HepG2 (cell line): ENCODE results near the gene WDR13. TPM values are rescaled to one million over a fixed set of nuclear protein-coding genes. Genes with fewer than 3 reads are reported as not detected.

ENCODE experiments used
- ATAC-seq: fragments of 200-7000 bp; cut with Tn5 transposase; 3 replicates; pipeline ENCODE4 v1.9.1; 2020; ENCODE audit warnings: mild to moderate bottlenecking, moderate library complexity
- BruUV-seq: library from RNA; stranded (reverse); fragments of 400-500 nt; replicated peaks from 2 replicates; lab custom pipeline; 2021; lab: Mats Ljungman, UMichigan
- CTCF ChIA-PET: fragments of 300-600 bp; formaldehyde crosslinking; extraction: SDS; loops from one replicate; lab custom pipeline; 2021; ENCODE audit warnings: low total read pairs, inconsistent platforms, low intra/inter-chr PET ratio; lab: Yijun Ruan, JAX
- POLR2A ChIA-PET: fragments of 350-600 bp; sonication (Branson Sonifier 250); formaldehyde crosslinking; loops from one replicate; lab custom pipeline; 2020; ENCODE audit warnings: antibody characterized with exemption, inconsistent platforms; lab: Yijun Ruan, JAX
- DNase-seq: peaks from one replicate; pipeline ENCODE4 v3.0.0-alpha.2; 2015; ENCODE audit warnings: low spot score
- FAIRE-seq: peaks from 3 replicates; lab custom pipeline; 2011; peaks lifted over from hg19 to GRCh38; lab: Jason Lieb, UNC
- H2AFZ ChIP-seq: one replicate; pipeline ENCODE4 v1.6.1; 2011; ENCODE audit warnings: low read length, inconsistent platforms
- H3K27ac ChIP-seq: fragments of 300-600 bp; 3 replicates; pipeline ENCODE4 v1.8.0; 2011; ENCODE audit warnings: mixed run types, mild to moderate bottlenecking, mixed read lengths, low read length, inconsistent platforms; ENCODE audit not compliant: insufficient read depth; ENCODE audit errors: extremely low read length
- H3K27me3 ChIP-seq, 2 experiments: fragments of 200-600 bp in 1 of 2; 2 replicates in 1 of 2; 3 replicates in 1 of 2; pipeline versions ENCODE4 v1.6.0 to v1.8.0; 2011; ENCODE audit warnings: low read length in 2 of 2, mild to moderate bottlenecking in 2 of 2, moderate library complexity in 2 of 2, inconsistent platforms in 1 of 2; ENCODE audit not compliant: insufficient read depth in 2 of 2, control insufficient read depth in 1 of 2
- H3K36me3 ChIP-seq, 2 experiments: fragments of 200-600 bp in 1 of 2; replicated peaks in 1 of 2; 2 replicates in 1 of 2; 3 replicates in 1 of 2; pipeline versions ENCODE4 v1.5.1 to v1.8.0; 2011; ENCODE audit warnings: low read length in 2 of 2, inconsistent platforms in 1 of 2; ENCODE audit not compliant: insufficient read depth in 2 of 2, control insufficient read depth in 1 of 2
- H3K4me1 ChIP-seq: 2 replicates; pipeline ENCODE4 v1.5.1; 2012; ENCODE audit warnings: low read length, inconsistent platforms; ENCODE audit not compliant: insufficient read depth
- H3K4me2 ChIP-seq: 2 replicates; pipeline ENCODE4 v1.6.0; 2011; ENCODE audit warnings: low read depth, low read length, inconsistent platforms
- H3K4me3 ChIP-seq, 3 experiments: fragments of 200-600 bp in 1 of 3; sonication (generic), shearing (Covaris generic) in 1 of 3; replicated peaks in 1 of 3; 2 replicates each; pipeline ENCODE4 v1.5.1; 2011 to 2016; ENCODE audit warnings: low read length in 3 of 3, inconsistent platforms in 2 of 3, low read depth in 2 of 3, mild to moderate bottlenecking in 2 of 3, control low read depth in 1 of 3, mixed read lengths in 1 of 3; ENCODE audit not compliant: insufficient read depth in 1 of 3
- H3K79me2 ChIP-seq: one replicate; pipeline ENCODE4 v1.6.1; 2011; ENCODE audit warnings: low read length, inconsistent platforms; ENCODE audit not compliant: insufficient read depth
- H3K9ac ChIP-seq: 2 replicates; pipeline ENCODE4 v1.6.0; 2011; ENCODE audit warnings: mild to moderate bottlenecking, low read depth, low read length, inconsistent platforms; ENCODE audit not compliant: insufficient read depth
- H3K9me3 ChIP-seq: 2 replicates; pipeline ENCODE4 v1.5.1; 2012; ENCODE audit warnings: mild to moderate bottlenecking, low read length
- H4K20me1 ChIP-seq: 2 replicates; pipeline ENCODE4 v1.6.0; 2011; ENCODE audit warnings: inconsistent platforms, mild to moderate bottlenecking, low read length, moderate library complexity; ENCODE audit not compliant: insufficient read depth
- ARID2 ChIP-seq: sonication (generic); formaldehyde crosslinking; IDR thresholded peaks from 2 replicates; pipeline ENCODE4 v1.8.1; 2022; ENCODE audit warnings: mild to moderate bottlenecking, missing genetic modification reagents, borderline replicate concordance
- ATF6 ChIP-seq: sonication (generic); formaldehyde crosslinking; conservative IDR thresholded peaks from 2 replicates; pipeline ENCODE4 v1.4.0; 2020; ENCODE audit warnings: missing genetic modification reagents
- ETV5 ChIP-seq: IDR thresholded peaks from 2 replicates; pipeline ENCODE4 v1.6.1; 2018; ENCODE audit warnings: missing biosample characterization, missing genetic modification reagents, inconsistent platforms, borderline replicate concordance
- GABPB1 ChIP-seq: IDR thresholded peaks from 2 replicates; pipeline ENCODE4 v1.6.1; 2016; ENCODE audit warnings: mild to moderate bottlenecking, missing genetic modification reagents, moderate library complexity, missing compliant biosample characterization
- HNF4A ChIP-seq: sonication (generic); formaldehyde crosslinking; IDR thresholded peaks from 2 replicates; pipeline ENCODE4 v1.4.0; 2020; ENCODE audit warnings: missing genetic modification reagents
- KDM2A ChIP-seq: sonication (generic); formaldehyde crosslinking; IDR thresholded peaks from 2 replicates; pipeline ENCODE4 v1.4.0; 2020; ENCODE audit warnings: low read depth, missing genetic modification reagents, borderline replicate concordance
- NPAS2 ChIP-seq: sonication (generic); formaldehyde crosslinking; IDR thresholded peaks from 2 replicates; pipeline ENCODE4 v1.8.0; 2022; ENCODE audit warnings: mild to moderate bottlenecking, missing genetic modification reagents, borderline replicate concordance
- RARA ChIP-seq: IDR thresholded peaks from 2 replicates; pipeline ENCODE4 v1.6.1; 2016; ENCODE audit warnings: missing genetic modification reagents, missing compliant biosample characterization
- SKI ChIP-seq: fragments of 450-650 bp; IDR thresholded peaks from one replicate; pipeline ENCODE4 v1.6.1; 2018; ENCODE audit warnings: mild to moderate bottlenecking; ENCODE audit not compliant: partially characterized antibody
- TRIM24 ChIP-seq: sonication (generic); formaldehyde crosslinking; IDR thresholded peaks from 2 replicates; pipeline ENCODE4 v1.8.0; 2022; ENCODE audit warnings: mild to moderate bottlenecking, missing genetic modification reagents
- ZNF235 ChIP-seq: sonication (generic); formaldehyde crosslinking; IDR thresholded peaks from 2 replicates; pipeline ENCODE4 v1.8.1; 2023; ENCODE audit warnings: mild to moderate bottlenecking, missing genetic modification reagents, borderline replicate concordance
- ZXDC ChIP-seq: sonication (generic); formaldehyde crosslinking; IDR thresholded peaks from 2 replicates; pipeline ENCODE4 v1.5.0; 2020; ENCODE audit warnings: mild to moderate bottlenecking, missing genetic modification reagents
- WGBS: methylation state at CpG from one replicate; pipeline ENCODE4 v1.1.6; 2017; ENCODE audit warnings: low lambda C conversion rate; 5-methylcytosine and 5-hydroxymethylcytosine counted together
- in situ Hi-C: cut with HindIII; loops from 2 replicates; pipeline ENCODE4 v1.10.0; 2017; ENCODE audit warnings: low pct_unique_long_range_greater_than_20kb; ENCODE audit not compliant: extremely low pct_ligation_motif_present
- intact Hi-C: fragments of 100-400 bp; cut with micrococcal nuclease; formaldehyde crosslinking; loops from one replicate; pipeline ENCODE4 v1.10.0; 2022; ENCODE audit not compliant: unreplicated experiment
- polyA plus RNA-seq, 8 experiments: library from polyadenylated mRNA; depleted of rRNA in 3 of 8; stranded (reverse) in 7 of 8; unstranded in 1 of 8; fragments of >200 nt; fragmentation: Illumina TruSeq in 4 of 8; extraction: Trizol in 4 of 8; gene quantifications; 2 replicates each; pipeline versions ENCODE4 v1.2.1 to v1.2.3, GENCODE V29; 2011 to 2016; ENCODE audit warnings: low read depth in 4 of 8, missing spikeins in 1 of 8, mixed read lengths in 1 of 8; ENCODE audit not compliant: insufficient read depth in 1 of 8
- total RNA-seq, 5 experiments: library from RNA; depleted of rRNA; stranded (reverse); fragments of >200 nt; fragmentation: Illumina TruSeq; extraction: Trizol; gene quantifications; 2 replicates each; pipeline ENCODE4 v1.2.3, GENCODE V29; 2016; ENCODE audit warnings: low read depth in 1 of 5
- TF ChIP-seq, protein P1 (sequence below): IDR thresholded peaks from 2 replicates; pipeline ENCODE4 v1.6.1; 2018; ENCODE audit warnings: missing genetic modification reagents, mild to moderate bottlenecking, missing compliant biosample characterization
- TF ChIP-seq, protein P2 (sequence below): sonication (generic); formaldehyde crosslinking; IDR thresholded peaks from 2 replicates; pipeline ENCODE4 v1.4.0; 2020; ENCODE audit warnings: mild to moderate bottlenecking, missing genetic modification reagents
- TF ChIP-seq, protein P3 (sequence below): sonication (generic); formaldehyde crosslinking; IDR thresholded peaks from 2 replicates; pipeline ENCODE4 v1.4.0; 2020; ENCODE audit warnings: missing genetic modification reagents, mild to moderate bottlenecking, borderline replicate concordance

WDR13 gene
- total and polyA plus RNA-seq, 2 of the 13 experiments (the other 11 are each of a cell fraction or from before 2014, with no cell fraction given): 28.7 to 37.1 TPM

DNA sequence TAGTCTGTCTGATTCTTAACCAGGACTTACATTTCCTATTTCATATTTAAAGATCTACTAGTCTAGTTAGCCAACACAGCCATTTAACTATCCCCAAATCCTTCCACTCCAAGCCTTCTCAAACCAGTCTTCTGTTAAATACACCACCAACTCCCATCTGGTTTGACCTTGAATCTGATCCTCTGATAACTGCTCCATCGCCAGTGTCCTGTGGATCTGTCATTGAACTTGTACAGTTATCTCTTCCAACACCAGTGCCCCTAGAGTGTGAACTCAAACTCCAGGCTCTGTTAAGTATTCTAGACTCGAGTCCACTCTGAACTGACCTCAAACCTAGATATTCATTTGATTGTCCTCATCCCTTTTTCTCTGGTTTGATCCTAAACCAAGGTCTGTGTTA is 14.4 kb downstream of the WDR13 start:
- ChIA-PET POLR2A (no interaction called here), CTCF (no interaction called here)
- Histone ChIP-seq H3K36me3 (no peaks in the 10 kb centered on the region), H2AFZ (no peak overlapping the region), H3K4me2 (no peak overlapping the region), H3K9ac (no peak overlapping the region), H3K79me2 (no peaks in the 10 kb centered on the region), H4K20me1 (no peaks in the 10 kb centered on the region), H3K27me3 (no peaks in the 10 kb centered on the region), H3K27ac (no peak overlapping the region), H3K4me3 (no peak overlapping the region), H3K4me1 (peaks cover 36% of the 10 kb centered on the region), H3K9me3 (no peaks in the 10 kb centered on the region)
- no peak for DNase-seq
- WGBS: 0% methylated on average over 2 of the region's 2 CpGs
- no TSS peak for BruUV-seq
- ATAC-seq: peak; percentile 60
- TF ChIP-seq ETV5 (CRISPR knock-in tag) (no peak), KDM2A (CRISPR knock-in tag) (no peak), HNF4A (CRISPR knock-in tag) (0 out of 2 replicates have a peak, but pooled peaks have one; percentile 15), ZXDC (CRISPR knock-in tag) (no peak), ZNF235 (CRISPR knock-in tag) (no peak), GABPB1 (CRISPR knock-in tag) (no peak), TRIM24 (CRISPR knock-in tag) (no peak), ARID2 (no peak), ATF6 (no peak), RARA (peak; percentile 56), SKI (peak; percentile 36), NPAS2 (CRISPR knock-in tag) (no peak)
- TF ChIP-seq, protein P1, sequence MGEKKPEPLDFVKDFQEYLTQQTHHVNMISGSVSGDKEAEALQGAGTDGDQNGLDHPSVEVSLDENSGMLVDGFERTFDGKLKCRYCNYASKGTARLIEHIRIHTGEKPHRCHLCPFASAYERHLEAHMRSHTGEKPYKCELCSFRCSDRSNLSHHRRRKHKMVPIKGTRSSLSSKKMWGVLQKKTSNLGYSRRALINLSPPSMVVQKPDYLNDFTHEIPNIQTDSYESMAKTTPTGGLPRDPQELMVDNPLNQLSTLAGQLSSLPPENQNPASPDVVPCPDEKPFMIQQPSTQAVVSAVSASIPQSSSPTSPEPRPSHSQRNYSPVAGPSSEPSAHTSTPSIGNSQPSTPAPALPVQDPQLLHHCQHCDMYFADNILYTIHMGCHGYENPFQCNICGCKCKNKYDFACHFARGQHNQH (CRISPR knock-in tag): no peak
- TF ChIP-seq, protein P2, sequence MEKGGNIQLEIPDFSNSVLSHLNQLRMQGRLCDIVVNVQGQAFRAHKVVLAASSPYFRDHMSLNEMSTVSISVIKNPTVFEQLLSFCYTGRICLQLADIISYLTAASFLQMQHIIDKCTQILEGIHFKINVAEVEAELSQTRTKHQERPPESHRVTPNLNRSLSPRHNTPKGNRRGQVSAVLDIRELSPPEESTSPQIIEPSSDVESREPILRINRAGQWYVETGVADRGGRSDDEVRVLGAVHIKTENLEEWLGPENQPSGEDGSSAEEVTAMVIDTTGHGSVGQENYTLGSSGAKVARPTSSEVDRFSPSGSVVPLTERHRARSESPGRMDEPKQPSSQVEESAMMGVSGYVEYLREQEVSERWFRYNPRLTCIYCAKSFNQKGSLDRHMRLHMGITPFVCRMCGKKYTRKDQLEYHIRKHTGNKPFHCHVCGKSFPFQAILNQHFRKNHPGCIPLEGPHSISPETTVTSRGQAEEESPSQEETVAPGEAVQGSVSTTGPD (CRISPR knock-in tag): no peak
- TF ChIP-seq, protein P3, sequence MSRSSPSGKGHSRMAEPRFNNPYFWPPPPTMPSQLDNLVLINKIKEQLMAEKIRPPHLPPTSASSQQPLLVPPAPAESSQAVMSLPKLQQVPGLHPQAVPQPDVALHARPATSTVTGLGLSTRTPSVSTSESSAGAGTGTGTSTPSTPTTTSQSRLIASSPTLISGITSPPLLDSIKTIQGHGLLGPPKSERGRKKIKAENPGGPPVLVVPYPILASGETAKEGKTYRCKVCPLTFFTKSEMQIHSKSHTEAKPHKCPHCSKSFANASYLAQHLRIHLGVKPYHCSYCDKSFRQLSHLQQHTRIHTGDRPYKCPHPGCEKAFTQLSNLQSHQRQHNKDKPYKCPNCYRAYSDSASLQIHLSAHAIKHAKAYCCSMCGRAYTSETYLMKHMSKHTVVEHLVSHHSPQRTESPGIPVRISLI (CRISPR knock-in tag): no peak
- in situ Hi-C loops (no loop called here), intact Hi-C loops (no loop called here)
- peak; percentile 47 for FAIRE-seq
